Stimulated activated CD4-positive, alpha-beta T cell treated with anti-CD3 and anti-CD28 coated beads, Interleukin-12 subunit alpha, Interleukin-12 subunit beta, amount 100 ng/mL, for 4 hours (primary cell): Measurements from ENCODE around the gene CST3.
"Not testable (repeated sequence)": the region's sequence is repeated elsewhere in the genome, so short reads cannot be mapped to it uniquely, and the experiment has no call there.

Source experiments
- DNase-seq: peaks from one replicate; pipeline ENCODE4 v3.0.0-alpha.2; 2020

The CST3 gene

GRCh38 chr20:23640671-23641667 lies 3.2 kb upstream of the CST3 start:
- DNase-seq: no peak

- DNase-seq: no peak
Measured at GRCh38 chr20:23640018-23640601, 2.4 kb upstream of the CST3 start.

- DNase-seq: no peak
Measured at GRCh38 chr20:23639490-23639958, 1.8 kb upstream of the CST3 start.

GRCh38 chr20:23638309-23638708 lies 554 bp upstream of the CST3 start:
- DNase-seq: no peak

- no peak for DNase-seq
Measured at GRCh38 chr20:23636908-23637281, 860 bp downstream of the CST3 start.

- no peak for DNase-seq
Measured at GRCh38 chr20:23636182-23636907, 1.4 kb downstream of the CST3 start.

DNA sequence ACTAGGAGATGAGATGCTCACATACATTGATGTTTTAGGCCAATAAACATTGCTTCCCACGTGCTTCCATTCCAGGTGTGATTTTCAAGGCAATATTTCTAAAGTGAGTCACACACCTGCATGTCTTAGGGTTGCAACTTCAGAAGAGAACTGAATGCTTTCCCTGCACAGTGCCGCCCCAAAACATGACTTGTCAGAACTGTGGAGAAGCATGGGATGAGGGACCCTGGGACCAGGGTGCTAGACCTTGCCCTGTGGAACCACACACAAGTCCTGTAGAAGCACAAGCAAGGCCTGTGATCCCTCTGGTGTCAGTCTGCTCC lies 2.0 kb downstream of the CST3 start:
- DNase-seq: not testable (repeated sequence)

GRCh38 chr20:23634985-23635767 lies 2.6 kb downstream of the CST3 start:
- no peak for DNase-seq

DNA sequence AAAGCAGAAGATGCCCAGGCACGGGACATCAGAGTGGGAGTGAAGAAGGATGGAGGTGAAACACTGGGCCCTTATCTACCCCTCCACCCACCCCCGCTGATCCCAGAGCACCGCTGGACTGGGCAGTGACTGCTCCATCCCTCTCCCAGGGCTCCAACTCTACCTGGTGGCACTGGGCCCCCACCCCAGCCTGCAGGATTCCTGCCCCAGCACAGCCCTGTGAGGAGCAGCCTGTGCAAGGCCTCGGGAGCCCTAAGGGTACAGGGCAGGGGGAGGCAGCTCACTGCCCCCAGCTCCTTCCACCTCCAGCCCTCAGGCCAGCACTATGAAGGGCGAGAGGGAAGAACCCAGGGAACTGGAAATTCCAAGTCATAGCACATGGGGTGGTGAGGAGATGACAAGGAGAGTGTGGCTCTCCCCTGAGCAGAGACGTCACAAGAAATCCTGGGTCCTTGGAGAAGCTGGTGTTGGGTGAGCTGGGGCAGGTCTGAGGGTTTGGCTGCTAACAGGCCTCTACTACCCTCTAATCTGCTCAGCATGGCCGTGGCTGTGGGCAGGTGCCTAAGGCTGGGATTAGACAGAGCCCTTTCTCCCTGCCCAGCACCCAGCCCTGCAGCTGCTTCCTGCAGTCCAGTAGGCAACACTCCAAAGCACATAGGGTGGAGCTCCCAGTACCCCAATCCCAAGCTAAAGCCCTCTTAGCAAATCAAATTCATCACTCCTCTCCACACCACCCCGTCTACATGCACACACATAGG lies 3.5 kb downstream of the CST3 start:
- no peak for DNase-seq

- no peak for DNase-seq
Measured at GRCh38 chr20:23632711-23633573, 4.8 kb downstream of the CST3 start.

DNA sequence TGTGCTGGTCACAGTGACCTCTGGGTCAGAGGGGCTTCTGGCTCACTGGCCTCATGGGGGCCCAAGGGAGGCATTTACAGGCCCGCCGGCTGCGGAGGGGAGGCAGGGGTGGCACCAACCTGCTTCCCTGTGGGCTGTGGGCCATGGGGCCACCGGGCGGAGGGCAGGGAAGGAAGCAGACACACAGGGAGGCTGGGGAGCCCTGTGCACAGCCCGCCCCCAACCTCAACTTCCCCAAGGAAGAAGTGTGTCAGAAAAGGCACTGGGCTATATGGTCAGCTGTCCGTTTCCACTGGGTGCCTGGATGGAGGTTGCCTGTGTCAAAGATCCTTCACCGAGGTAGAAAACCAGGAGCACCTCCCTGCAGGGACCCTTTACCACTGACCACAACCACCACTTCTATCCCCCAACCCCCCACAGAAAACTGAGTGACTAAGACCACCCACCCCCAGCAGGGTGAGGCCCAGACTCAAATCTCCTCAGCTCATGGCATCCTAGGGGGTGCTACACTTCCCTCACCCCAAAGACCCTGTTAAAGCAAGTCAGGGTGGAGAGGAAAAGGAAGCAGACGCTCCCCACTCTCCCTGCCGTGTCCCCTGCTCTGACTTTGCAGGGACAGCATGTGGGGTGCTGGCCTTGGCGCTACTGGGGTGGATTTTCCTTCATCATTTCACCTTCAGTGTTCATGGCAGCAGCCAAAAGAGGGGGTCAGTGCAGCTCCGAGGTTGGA lies 5.6 kb downstream of the CST3 start:
- no peak for DNase-seq

DNA sequence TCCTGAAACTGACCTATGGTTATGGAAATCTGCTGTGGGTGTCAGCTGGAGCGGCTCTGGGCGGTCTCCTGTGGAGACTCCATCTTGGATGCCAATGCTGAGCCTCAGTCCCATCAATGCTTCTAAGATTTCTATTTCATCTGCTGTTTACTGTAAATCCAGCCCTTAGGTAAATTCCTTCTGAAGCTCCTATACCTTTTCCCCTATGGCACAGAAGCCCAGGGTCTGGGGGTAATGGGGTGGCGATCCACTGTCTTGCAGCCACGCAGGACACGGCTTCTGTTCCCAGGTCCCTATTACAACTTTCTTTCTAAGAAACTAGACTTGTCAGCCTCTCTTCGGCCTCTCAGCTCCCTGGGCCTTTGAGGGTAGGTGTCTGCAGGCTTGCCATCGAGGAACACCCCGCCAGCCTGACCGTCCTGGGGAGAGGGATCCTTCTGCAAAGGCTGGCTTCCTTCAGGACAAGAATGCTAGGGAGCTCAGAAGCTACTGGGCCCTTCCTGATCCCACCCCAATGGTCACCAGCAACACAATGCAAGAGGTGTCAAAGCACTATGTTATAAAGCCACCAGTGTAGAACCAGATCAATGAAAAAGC lies 6.4 kb downstream of the CST3 start:
- no peak for DNase-seq

- DNase-seq: no peak
Measured at GRCh38 chr20:23630392-23630849, 7.3 kb downstream of the CST3 start.

DNA sequence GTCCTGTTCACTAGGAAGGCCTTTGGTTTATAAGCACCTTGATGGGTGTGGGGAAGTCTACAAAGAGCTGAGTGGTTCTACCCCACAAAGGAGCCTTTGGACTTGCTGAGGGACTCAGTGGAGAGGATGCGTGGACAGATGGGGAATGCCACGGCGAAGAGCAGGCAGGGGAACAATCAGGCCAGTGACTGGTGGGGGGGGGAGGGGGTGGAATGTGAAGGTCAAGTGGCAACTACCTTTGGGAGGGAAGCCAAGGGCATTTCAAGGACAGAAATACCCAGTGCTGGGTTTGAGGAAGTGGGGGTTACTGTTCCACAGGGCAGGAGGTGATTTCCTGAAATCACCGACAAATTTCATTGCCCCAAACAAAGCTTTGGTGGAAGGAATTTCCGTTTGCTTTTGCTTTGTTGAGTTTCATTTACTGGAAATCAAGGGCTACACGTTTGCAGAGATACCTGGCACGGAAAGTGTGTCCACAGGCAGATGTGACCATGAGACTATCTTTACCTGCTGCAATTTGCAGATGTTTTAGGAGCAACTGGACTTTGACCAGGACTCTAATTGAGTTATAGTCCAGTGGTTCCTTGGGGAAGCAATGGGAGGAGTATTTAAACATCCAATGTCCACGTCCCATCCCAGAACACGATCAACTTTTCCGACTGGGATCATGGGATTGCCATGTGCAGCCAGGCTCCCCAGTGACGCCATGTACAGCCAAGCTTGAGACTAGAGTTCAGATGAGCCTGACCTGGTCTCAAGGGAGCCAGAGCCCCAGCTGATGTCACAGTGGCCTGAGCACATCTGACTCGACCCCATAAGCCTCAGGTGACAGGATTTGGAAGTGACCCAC lies 8.0 kb downstream of the CST3 start:
- DNase-seq: no peak

- no peak for DNase-seq
Measured at GRCh38 chr20:23629017-23629541, 8.7 kb downstream of the CST3 start.

DNA sequence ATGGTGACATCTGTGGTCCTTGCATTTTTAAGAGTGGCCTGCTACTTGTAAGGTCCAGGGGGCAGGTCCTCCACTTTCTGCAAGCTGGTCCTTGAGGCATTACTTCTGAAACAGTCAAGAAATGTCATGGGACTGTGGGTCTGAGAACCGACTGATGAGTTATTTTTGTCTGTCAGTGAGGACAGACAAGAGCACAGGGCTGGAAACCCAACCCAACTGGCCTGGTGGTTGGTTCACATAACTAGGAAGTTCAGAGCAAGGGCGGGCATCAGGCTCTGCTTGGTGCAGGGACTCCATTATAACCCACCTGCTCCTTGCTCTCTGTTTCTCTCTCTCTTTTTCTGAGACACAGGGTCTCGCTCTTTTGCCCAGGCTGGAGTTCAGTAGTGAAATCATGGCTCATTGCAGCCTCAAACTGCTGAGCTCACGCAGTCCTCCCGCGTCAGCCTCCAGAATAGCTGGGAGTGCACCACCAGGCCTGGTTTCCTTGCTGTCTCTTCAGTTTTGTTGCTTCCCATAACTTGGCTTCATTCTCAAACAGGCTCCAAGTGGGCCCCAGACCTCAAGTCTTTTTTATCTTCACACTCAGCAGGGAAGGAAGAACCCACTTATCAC lies 9.2 kb downstream of the CST3 start:
- DNase-seq: no peak

- DNase-seq: no peak
Measured at GRCh38 chr20:23627501-23627900, 10.3 kb downstream of the CST3 start.

GRCh38 chr20:23626040-23626620 lies 11.6 kb downstream of the CST3 start:
- DNase-seq: no peak
